Keratinocyte (primary cell): ENCODE measurements around the gene ARCN1.

Experiments used
- EZH2 ChIP-seq: IDR thresholded peaks from one replicate; pipeline ENCODE4 v1.6.1; 2012; ENCODE audit warnings: inconsistent platforms, mild to moderate bottlenecking, low read length, moderate library complexity
- TF ChIP-seq, protein P1 (sequence below), 3 experiments: IDR thresholded peaks in 1 of 3; conservative IDR thresholded peaks in 1 of 3; optimal IDR thresholded peaks in 1 of 3; 2 replicates in 2 of 3; 3 replicates in 1 of 3; pipeline versions ENCODE3 to v1.5.1; 2011; ENCODE audit warnings: low read length in 3 of 3, mild to moderate bottlenecking in 3 of 3, moderate library complexity in 2 of 3, control low read depth in 1 of 3, inconsistent platforms in 1 of 3; ENCODE audit not compliant: insufficient read depth in 2 of 3; ENCODE audit errors: extremely low read depth in 1 of 3

DNA sequence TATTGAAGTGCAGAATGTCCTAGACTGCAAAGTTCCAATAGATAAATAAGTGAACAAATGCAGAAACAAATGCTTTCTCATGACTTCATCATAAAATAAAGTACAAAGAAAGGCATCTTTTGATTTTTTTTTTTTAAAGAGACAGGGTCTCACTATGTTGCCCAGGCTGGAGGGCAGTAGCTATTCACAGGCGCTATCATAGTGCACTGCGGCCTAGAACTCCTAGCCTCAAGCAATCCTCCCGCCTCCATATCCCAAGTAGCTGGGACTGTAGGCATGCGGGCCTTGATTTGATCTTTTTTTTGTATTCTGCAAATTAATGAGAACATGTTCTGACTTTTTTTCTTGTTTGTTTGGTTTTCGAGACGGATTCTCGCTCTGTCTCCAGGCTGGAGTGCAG lies 2.4 kb downstream of the ARCN1 start:
- TF ChIP-seq, protein P1, sequence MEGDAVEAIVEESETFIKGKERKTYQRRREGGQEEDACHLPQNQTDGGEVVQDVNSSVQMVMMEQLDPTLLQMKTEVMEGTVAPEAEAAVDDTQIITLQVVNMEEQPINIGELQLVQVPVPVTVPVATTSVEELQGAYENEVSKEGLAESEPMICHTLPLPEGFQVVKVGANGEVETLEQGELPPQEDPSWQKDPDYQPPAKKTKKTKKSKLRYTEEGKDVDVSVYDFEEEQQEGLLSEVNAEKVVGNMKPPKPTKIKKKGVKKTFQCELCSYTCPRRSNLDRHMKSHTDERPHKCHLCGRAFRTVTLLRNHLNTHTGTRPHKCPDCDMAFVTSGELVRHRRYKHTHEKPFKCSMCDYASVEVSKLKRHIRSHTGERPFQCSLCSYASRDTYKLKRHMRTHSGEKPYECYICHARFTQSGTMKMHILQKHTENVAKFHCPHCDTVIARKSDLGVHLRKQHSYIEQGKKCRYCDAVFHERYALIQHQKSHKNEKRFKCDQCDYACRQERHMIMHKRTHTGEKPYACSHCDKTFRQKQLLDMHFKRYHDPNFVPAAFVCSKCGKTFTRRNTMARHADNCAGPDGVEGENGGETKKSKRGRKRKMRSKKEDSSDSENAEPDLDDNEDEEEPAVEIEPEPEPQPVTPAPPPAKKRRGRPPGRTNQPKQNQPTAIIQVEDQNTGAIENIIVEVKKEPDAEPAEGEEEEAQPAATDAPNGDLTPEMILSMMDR (optimal IDR thresholded peaks at IDR 0.05 in 1 of 3, IDR thresholded peaks at IDR 0.05 in 1 of 3, conservative IDR thresholded peaks at IDR 0.05 in 1 of 3; ENCODE audit: extremely low read depth in 1 of 3, insufficient read depth in 2 of 3, low read length in 3 of 3): no peak
- TF ChIP-seq EZH2: no peak
